Upper lobe of left lung (tissue), 6 donors: Measurements from ENCODE around the gene CTNNBL1. TPM values are rescaled to one million over a fixed set of nuclear protein-coding genes. Genes with fewer than 3 reads are reported as not detected.

Experiments used
- ATAC-seq, 2 donors: fragments of 200-7000 bp; cut with Tn5 transposase; one replicate each; pipeline ENCODE4 v1.9.1; 2022; ENCODE audit warnings: mild to moderate bottlenecking in 2 of 2, moderate library complexity in 2 of 2; ENCODE audit not compliant: low FRiP score in 2 of 2
- DNase-seq, 2 donors: peaks; one replicate each; pipeline ENCODE4 v3.0.0-alpha.2; 2019 to 2020
- H3K27ac ChIP-seq, 4 donors: fragments of 200-600 bp; sonication (generic); one replicate each; pipeline ENCODE4 v1.5.1; 2016 to 2019
- H3K27me3 ChIP-seq, 4 donors: fragments of 200-600 bp; sonication (generic); one replicate each; pipeline ENCODE4 v1.5.1; 2017 to 2019
- H3K36me3 ChIP-seq, 4 donors: fragments of 200-600 bp; sonication (generic); one replicate each; pipeline ENCODE4 v1.5.1; 2016 to 2019
- H3K4me1 ChIP-seq, 4 donors: fragments of 200-600 bp; sonication (generic); one replicate each; pipeline ENCODE4 v1.5.1; 2018 to 2019
- H3K4me3 ChIP-seq, 4 donors: fragments of 200-600 bp; sonication (generic); one replicate each; pipeline ENCODE4 v1.5.1; 2017 to 2019; ENCODE audit warnings: mild to moderate bottlenecking in 2 of 4, moderate library complexity in 1 of 4
- H3K9me3 ChIP-seq, 4 donors: fragments of 200-600 bp; sonication (generic); one replicate each; pipeline ENCODE4 v1.5.1; 2018 to 2019
- EP300 ChIP-seq, 4 donors: sonication (generic); formaldehyde crosslinking; IDR thresholded peaks; one replicate each; pipeline ENCODE4 v1.5.1; 2017; ENCODE audit warnings: antibody characterized with exemption in 4 of 4, control low read depth in 2 of 4
- POLR2A ChIP-seq, 4 donors: fragments of 450-650 bp; IDR thresholded peaks; one replicate each; pipeline ENCODE4 v1.5.1; 2016 to 2017; ENCODE audit warnings: antibody characterized with exemption in 4 of 4, mild to moderate bottlenecking in 2 of 4
- POLR2AphosphoS5 ChIP-seq, 2 donors: sonication (generic); formaldehyde crosslinking; IDR thresholded peaks; one replicate each; pipeline ENCODE4 v1.5.1; 2017; ENCODE audit warnings: antibody characterized with exemption in 2 of 2
- WGBS, 2 donors: methylation state at CpG; one replicate each; pipeline ENCODE4 v1.1.5; 2017 to 2018; 5-methylcytosine and 5-hydroxymethylcytosine counted together
- total RNA-seq, 6 donors: library from RNA; depleted of rRNA in 4 of 6; stranded (reverse); fragments of >200 nt in 4 of 6; gene quantifications; one replicate each; pipeline versions ENCODE4 v1.1.0 to v1.2.1, GENCODE V29; 2016 to 2021
- TF ChIP-seq, protein P1 (sequence below), 6 experiments: fragments of 450-650 bp in 4 of 6; fragments of 200-600 bp in 2 of 6; sonication (generic) in 2 of 6; IDR thresholded peaks; one replicate each; pipeline ENCODE4 v1.5.1; 2016 to 2019; ENCODE audit warnings: antibody characterized with exemption in 6 of 6
- donor health status: DM: no; HTN: no; CAD: no; lungs with moderate emphysema.
- donor health status: DM: no; HTN: yes; CAD: no; lungs with severe emphysema.

CTNNBL1 gene
- total RNA-seq, 6 donors from 2014 or later, result 25.1 to 61.0 (median 29.1) TPM

DNA sequence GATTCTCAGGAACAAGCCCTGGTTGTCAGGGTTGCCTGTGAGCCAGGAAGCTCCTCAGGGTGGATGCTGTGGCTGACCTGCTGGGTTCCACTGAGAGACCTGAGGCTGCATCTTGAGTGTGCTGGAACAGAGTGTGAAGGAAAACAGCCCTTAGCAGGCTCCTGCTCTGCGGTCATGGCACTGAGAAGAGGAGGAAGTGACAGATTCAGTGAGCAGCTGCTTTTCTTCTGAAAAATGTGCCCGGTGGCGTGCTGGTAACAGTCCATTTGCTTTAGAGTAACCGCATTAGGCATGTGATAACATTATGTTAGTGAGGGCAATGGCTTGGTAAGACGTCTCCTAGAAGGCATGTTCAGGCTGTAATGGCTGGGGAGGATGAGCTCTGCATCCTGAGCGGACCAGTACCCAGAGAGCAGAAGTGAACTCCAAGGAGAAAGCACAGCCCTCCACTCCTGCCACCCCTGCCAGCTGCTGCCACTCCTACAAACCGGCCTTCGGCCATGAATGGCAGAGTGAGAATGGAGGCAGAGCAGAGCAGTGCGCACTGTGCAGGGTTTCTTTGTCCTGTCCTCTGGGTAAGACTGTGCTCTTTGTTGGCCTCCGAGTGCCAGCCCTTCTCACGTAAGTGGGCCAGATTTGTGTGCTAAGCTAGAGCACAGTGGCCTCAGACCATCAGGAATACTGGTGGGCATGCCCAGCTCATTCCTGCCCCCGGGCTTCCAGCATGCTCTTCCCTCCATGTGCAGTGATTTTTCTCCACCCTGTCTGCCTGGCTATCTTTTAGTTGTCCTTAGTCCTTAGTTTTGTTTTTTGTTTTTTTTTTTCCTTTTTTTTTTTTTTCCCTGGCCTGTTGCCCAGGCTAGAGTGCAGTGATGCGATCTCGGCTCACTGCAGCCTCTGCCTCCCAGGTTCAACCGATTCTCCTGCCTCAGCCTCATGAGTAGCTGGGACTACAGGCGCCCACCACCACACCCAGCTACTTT is 111.0 kb downstream of the CTNNBL1 start:
- Histone ChIP-seq H3K27me3 (no peaks in the 10 kb centered on the region), H3K27ac (peak overlapping the region in 1 of 4 donors; percentile 21), H3K9me3 (no peaks in the 10 kb centered on the region), H3K4me1 (peaks cover 0 to 6% (median 3%) of the 10 kb centered on the region in 4 donors), H3K4me3 (no peak overlapping the region), H3K36me3 (peaks cover 0 to 35% (median 9%) of the 10 kb centered on the region in 4 donors)
- TF ChIP-seq POLR2A (IDR thresholded peaks at IDR 0.05), result no peak
- TF ChIP-seq EP300 (IDR thresholded peaks at IDR 0.05), result no peak
- TF ChIP-seq, protein P1, sequence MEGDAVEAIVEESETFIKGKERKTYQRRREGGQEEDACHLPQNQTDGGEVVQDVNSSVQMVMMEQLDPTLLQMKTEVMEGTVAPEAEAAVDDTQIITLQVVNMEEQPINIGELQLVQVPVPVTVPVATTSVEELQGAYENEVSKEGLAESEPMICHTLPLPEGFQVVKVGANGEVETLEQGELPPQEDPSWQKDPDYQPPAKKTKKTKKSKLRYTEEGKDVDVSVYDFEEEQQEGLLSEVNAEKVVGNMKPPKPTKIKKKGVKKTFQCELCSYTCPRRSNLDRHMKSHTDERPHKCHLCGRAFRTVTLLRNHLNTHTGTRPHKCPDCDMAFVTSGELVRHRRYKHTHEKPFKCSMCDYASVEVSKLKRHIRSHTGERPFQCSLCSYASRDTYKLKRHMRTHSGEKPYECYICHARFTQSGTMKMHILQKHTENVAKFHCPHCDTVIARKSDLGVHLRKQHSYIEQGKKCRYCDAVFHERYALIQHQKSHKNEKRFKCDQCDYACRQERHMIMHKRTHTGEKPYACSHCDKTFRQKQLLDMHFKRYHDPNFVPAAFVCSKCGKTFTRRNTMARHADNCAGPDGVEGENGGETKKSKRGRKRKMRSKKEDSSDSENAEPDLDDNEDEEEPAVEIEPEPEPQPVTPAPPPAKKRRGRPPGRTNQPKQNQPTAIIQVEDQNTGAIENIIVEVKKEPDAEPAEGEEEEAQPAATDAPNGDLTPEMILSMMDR (IDR thresholded peaks at IDR 0.05), result no peak
- no peak for TF ChIP-seq POLR2AphosphoS5 (IDR thresholded peaks at IDR 0.05)
- 84 to 85% methylated on average over 14 to 15 of the region's 16 CpGs for WGBS, 2 donors
- DNase-seq (no peak), ATAC-seq (peak; percentile 10 to 50)

DNA sequence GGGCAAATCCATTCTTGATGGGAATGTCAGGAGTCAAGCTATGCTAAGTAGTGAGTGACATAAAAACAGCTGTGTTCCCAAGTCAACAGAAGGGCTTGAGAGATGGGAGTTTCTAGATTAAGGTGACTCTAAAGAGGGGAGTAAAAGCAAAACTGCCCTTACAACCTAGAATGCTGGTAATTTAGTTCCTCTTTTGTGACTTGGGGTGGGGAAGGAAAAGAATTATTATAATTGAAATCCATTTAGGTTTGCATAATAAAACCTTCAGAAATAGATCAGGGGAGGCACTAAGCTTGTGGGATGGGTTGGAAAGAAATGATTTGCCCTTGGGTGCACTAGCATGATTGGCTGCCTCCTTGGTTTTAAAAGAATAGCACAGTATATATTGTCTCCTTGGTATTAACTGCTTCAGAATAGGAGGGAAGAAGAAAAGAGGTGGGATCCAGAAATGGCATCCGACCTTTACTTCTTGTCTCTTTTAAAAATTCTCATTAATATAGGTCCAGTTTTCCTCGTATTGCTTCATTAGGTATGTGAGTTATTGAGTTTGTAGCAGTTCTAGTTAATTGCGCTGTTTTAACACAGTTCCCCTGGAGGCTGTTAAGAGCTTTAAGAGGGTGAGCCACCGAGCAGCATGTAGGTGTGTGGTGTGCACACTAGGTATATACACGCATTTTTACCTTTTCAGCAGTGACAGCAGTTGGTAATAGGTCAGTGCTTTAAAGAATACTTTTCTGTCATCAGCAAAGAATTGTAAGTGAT is 113.8 kb downstream of the CTNNBL1 start:
- no peaks in the 10 kb centered on the region for H3K9me3 ChIP-seq
- no peak overlapping the region for H3K27ac ChIP-seq
- ATAC-seq (no peak), DNase-seq (no peak)
- H3K27me3 ChIP-seq, result no peaks in the 10 kb centered on the region
- H3K4me3 ChIP-seq, result no peak overlapping the region
- 88 to 90% methylated on average over 5 of the region's 5 CpGs for WGBS, 2 donors
- TF ChIP-seq POLR2AphosphoS5 (IDR thresholded peaks at IDR 0.05), result no peak
- no peak for TF ChIP-seq EP300 (IDR thresholded peaks at IDR 0.05)
- TF ChIP-seq, protein P1 (IDR thresholded peaks at IDR 0.05), result no peak
- TF ChIP-seq POLR2A (IDR thresholded peaks at IDR 0.05), result no peak
- peaks cover 0 to 6% (median 3%) of the 10 kb centered on the region in 4 donors for H3K4me1 ChIP-seq
- peaks cover 0 to 33% (median 9%) of the 10 kb centered on the region in 4 donors for H3K36me3 ChIP-seq

DNA sequence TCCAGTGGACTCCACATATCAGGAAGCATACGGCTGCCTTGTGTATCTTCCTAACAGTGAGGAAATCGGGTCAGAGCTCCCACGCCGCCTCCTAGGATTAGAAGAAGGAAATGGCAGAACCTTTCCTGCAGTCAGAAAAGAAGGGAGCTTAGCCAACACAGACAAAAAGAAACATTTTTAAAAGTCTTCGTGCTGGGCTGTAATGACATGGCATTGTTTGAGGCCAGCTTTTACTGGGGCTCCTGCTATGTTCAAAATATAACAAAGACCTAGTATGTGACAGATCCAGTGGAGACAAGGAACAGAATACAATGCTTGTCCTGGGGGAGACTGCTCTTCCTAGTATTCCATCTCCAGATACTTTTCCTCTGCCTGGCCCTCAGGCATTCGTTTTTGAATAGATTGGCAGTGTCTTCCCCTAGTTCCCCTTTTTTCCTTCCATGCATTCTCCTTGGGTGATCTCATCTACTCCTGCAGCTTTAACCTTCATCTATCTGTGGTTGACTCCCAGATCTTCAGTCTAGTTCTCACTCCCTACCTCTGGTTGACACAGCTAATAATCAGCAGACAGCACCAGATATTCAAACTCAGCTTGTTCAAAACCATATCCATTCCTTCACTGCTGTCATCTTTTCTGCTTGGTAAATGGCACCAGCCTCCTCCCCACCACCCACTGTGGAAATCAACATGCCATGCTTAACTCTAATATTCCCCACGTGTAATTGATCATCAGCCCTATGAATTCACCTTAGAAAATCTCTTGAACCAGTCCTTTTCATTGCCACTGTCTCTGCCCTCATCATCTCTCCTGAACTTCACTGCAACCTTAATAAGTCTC is 114.6 kb downstream of the CTNNBL1 start:
- no peak for TF ChIP-seq POLR2A (IDR thresholded peaks at IDR 0.05)
- no peak for TF ChIP-seq POLR2AphosphoS5 (IDR thresholded peaks at IDR 0.05)
- TF ChIP-seq EP300 (IDR thresholded peaks at IDR 0.05), result no peak
- TF ChIP-seq, protein P1 (IDR thresholded peaks at IDR 0.05), result no peak
- H3K4me1 ChIP-seq, result peaks cover 0 to 6% (median 3%) of the 10 kb centered on the region in 4 donors
- H3K36me3 ChIP-seq, result peaks cover 0 to 26% (median 5%) of the 10 kb centered on the region in 4 donors
- H3K9me3 ChIP-seq, result no peaks in the 10 kb centered on the region
- DNase-seq, result no peak
- 72 to 81% methylated on average over 7 of the region's 7 CpGs for WGBS, 2 donors
- ATAC-seq, result no peak
- H3K27me3 ChIP-seq, result no peaks in the 10 kb centered on the region
- H3K27ac ChIP-seq, result no peak overlapping the region
- H3K4me3 ChIP-seq, result no peak overlapping the region

DNA sequence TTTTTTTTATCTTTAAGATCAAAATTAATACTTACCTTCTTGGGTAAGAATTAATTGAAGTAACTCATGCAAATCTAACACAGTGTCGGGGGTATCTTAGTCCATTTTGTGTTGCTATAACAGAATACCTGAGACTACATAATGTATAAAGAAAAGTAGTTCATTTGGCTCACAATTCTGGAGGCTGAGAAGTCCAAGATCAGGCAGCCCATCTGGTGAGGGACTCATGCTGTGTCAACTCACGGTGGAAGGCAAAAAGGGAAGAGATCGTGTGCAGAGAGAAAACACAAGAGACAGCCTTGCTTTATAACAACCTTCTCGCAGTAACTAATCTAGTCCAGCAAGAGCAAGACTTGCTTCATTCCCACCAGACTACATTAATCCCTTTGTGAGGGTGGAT is 116.2 kb downstream of the CTNNBL1 start:
- no peak for TF ChIP-seq POLR2AphosphoS5 (IDR thresholded peaks at IDR 0.05)
- TF ChIP-seq EP300 (IDR thresholded peaks at IDR 0.05), result no peak
- TF ChIP-seq, protein P1 (IDR thresholded peaks at IDR 0.05), result no peak
- TF ChIP-seq POLR2A (IDR thresholded peaks at IDR 0.05), result no peak
- WGBS, 2 donors, result 94 to 96% methylated on average over 4 of the region's 4 CpGs
- no peak for DNase-seq
- Histone ChIP-seq H3K9me3 (no peaks in the 10 kb centered on the region), H3K36me3 (peaks cover 0 to 14% (median 2%) of the 10 kb centered on the region in 4 donors), H3K4me3 (no peak overlapping the region), H3K4me1 (no peaks in the 10 kb centered on the region), H3K27me3 (no peaks in the 10 kb centered on the region), H3K27ac (no peak overlapping the region)
- ATAC-seq, result no peak
